ENCODE data around the gene UBE2D4. TPM values are rescaled to one million over a fixed set of nuclear protein-coding genes. Genes with fewer than 3 reads are reported as not detected.
"Not testable (repeated sequence)": the region's sequence is repeated elsewhere in the genome, so short reads cannot be mapped to it uniquely, and the experiment has no call there.

UBE2D4 gene
- total and polyA plus RNA-seq, 2 donors (not counting 1 experiment from before 2014, with no cell fraction given) = 10.2 to 21.3 TPM

DNA sequence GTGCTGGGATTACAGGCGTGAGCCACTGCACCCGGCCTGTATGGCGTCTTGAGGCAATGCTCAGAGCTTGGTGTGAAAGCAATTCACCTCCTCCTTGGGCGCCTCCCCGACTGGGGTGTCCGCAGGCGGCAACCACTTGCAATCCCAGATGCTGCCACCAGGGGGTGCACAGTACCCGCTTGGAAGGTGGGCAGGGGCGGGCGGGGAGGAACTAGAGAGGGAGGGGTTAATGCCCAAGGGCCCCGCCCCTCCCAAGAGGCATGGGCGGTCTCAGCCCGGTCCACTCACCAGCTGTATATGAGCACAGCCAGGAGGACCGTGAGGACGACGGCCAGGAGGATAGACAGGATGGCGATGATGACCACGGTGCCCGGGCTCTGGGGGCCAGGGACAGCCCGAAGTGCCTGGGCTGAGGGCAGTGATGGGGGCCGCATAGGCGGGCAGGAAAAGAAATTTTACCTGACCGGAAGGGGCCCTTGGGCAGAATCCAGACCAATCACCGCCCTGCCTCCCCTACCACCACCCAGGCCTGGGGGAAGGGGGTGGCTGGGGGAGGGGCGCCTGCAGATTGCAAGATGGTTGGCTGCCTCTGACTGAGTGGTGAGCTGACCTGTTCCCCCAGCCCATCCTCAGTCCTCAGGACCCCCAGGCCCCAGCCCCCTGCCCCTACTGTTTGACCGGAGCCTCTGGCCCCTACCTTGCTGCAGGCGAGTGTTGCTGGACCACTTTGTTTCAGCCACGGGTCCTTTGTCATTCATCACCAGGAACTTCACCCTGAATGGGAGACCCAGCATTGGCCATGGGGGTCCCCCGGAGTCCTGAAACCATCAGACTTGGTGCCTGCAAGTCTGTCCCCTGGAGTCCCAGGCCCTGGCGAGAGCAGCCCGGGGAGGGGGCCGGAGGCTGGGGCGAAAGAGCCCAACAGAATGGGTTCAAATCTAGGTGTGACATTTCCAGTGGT is 59.9 kb downstream of the UBE2D4 start:
- H2AFZ ChIP-seq (ENCODE audit: low read length); H3K9me3 ChIP-seq (ENCODE audit: control insufficient read depth, insufficient read depth, low read depth, low read length); H3K36me3 ChIP-seq (ENCODE audit: control insufficient read depth, insufficient read depth, low read length); H3K4me3 ChIP-seq (replicated peaks in 1 of 4; ENCODE audit: control extremely low read depth in 1 of 4, insufficient read depth in 1 of 4, low read depth in 3 of 4, low read length in 4 of 4); H3K27me3 ChIP-seq (ENCODE audit: control insufficient read depth, insufficient read depth, low read length); H3K27ac ChIP-seq (ENCODE audit: insufficient read depth, low read length); H3K4me1 ChIP-seq (ENCODE audit: control insufficient read depth, extremely low read depth, insufficient read depth, low read length); H3K79me2 ChIP-seq (ENCODE audit: control insufficient read depth, insufficient read depth, low read length); H4K20me1 ChIP-seq (ENCODE audit: control insufficient read depth, extremely low read depth, insufficient read depth, low read length); H3K4me2 ChIP-seq (ENCODE audit: extremely low read depth, insufficient read depth, low read length); H3K9ac ChIP-seq (ENCODE audit: insufficient read depth, low read length): not testable (repeated sequence)
- peak; percentile 51 to 59 for DNase-seq (ENCODE audit: low read depth in 2 of 2)
- TF ChIP-seq, protein P1, sequence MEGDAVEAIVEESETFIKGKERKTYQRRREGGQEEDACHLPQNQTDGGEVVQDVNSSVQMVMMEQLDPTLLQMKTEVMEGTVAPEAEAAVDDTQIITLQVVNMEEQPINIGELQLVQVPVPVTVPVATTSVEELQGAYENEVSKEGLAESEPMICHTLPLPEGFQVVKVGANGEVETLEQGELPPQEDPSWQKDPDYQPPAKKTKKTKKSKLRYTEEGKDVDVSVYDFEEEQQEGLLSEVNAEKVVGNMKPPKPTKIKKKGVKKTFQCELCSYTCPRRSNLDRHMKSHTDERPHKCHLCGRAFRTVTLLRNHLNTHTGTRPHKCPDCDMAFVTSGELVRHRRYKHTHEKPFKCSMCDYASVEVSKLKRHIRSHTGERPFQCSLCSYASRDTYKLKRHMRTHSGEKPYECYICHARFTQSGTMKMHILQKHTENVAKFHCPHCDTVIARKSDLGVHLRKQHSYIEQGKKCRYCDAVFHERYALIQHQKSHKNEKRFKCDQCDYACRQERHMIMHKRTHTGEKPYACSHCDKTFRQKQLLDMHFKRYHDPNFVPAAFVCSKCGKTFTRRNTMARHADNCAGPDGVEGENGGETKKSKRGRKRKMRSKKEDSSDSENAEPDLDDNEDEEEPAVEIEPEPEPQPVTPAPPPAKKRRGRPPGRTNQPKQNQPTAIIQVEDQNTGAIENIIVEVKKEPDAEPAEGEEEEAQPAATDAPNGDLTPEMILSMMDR (conservative IDR thresholded peaks at IDR 0.05 in 1 of 2, IDR thresholded peaks at IDR 0.05 in 1 of 2; ENCODE audit: low read depth in 1 of 2, low read length in 2 of 2) = peak; percentile 28 to 40

DNA sequence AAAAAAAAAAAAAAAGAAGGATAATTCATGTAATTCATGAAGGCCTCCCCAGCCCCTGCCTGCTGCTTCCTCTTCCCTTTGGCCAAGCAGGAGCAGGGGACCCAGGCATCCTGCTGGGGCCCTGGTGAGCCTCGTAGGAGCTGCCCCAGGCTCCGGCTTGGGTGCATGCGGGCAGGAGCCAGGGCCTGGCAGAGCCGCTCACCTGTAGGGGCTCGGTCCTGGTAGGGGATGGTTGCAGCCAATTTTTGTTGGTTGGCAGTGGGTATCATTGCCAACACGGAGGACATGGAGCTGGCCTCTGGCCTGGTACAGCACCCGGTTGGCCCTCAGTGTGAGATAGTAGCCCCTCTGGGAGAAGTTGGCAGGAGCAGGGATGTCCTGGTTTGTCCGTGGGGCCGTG is 61.2 kb downstream of the UBE2D4 start:
- not testable (repeated sequence) for DNase-seq (ENCODE audit: low read depth in 2 of 2); H3K9me3 ChIP-seq (ENCODE audit: control insufficient read depth, insufficient read depth, low read depth, low read length); H2AFZ ChIP-seq (ENCODE audit: low read length); H3K27me3 ChIP-seq (ENCODE audit: control insufficient read depth, insufficient read depth, low read length); H3K4me1 ChIP-seq (ENCODE audit: control insufficient read depth, extremely low read depth, insufficient read depth, low read length); H3K27ac ChIP-seq (ENCODE audit: insufficient read depth, low read length); H4K20me1 ChIP-seq (ENCODE audit: control insufficient read depth, extremely low read depth, insufficient read depth, low read length); H3K4me2 ChIP-seq (ENCODE audit: extremely low read depth, insufficient read depth, low read length); H3K79me2 ChIP-seq (ENCODE audit: control insufficient read depth, insufficient read depth, low read length); H3K36me3 ChIP-seq (ENCODE audit: control insufficient read depth, insufficient read depth, low read length); H3K4me3 ChIP-seq (replicated peaks in 1 of 4; ENCODE audit: control extremely low read depth in 1 of 4, insufficient read depth in 1 of 4, low read depth in 3 of 4, low read length in 4 of 4); H3K9ac ChIP-seq (ENCODE audit: insufficient read depth, low read length)

- DNase-seq (ENCODE audit: low read depth in 2 of 2); H3K36me3 ChIP-seq (ENCODE audit: control insufficient read depth, insufficient read depth, low read length); H3K27me3 ChIP-seq (ENCODE audit: control insufficient read depth, insufficient read depth, low read length); H2AFZ ChIP-seq (ENCODE audit: low read length); H3K79me2 ChIP-seq (ENCODE audit: control insufficient read depth, insufficient read depth, low read length); H4K20me1 ChIP-seq (ENCODE audit: control insufficient read depth, extremely low read depth, insufficient read depth, low read length); H3K4me3 ChIP-seq (replicated peaks in 1 of 4; ENCODE audit: control extremely low read depth in 1 of 4, insufficient read depth in 1 of 4, low read depth in 3 of 4, low read length in 4 of 4); H3K27ac ChIP-seq (ENCODE audit: insufficient read depth, low read length); H3K9me3 ChIP-seq (ENCODE audit: control insufficient read depth, insufficient read depth, low read depth, low read length); H3K4me2 ChIP-seq (ENCODE audit: extremely low read depth, insufficient read depth, low read length); H3K4me1 ChIP-seq (ENCODE audit: control insufficient read depth, extremely low read depth, insufficient read depth, low read length); H3K9ac ChIP-seq (ENCODE audit: insufficient read depth, low read length): not testable (repeated sequence)
These were observed 63.9 kb downstream of the UBE2D4 start for GRCh38 chr7:43990011-43990585.

GRCh38 chr7:43990829-43991228 is 64.6 kb downstream of the UBE2D4 start:
- DNase-seq (ENCODE audit: low read depth in 2 of 2); H3K4me3 ChIP-seq (replicated peaks in 1 of 4; ENCODE audit: control extremely low read depth in 1 of 4, insufficient read depth in 1 of 4, low read depth in 3 of 4, low read length in 4 of 4); H3K4me1 ChIP-seq (ENCODE audit: control insufficient read depth, extremely low read depth, insufficient read depth, low read length): not testable (repeated sequence)

GRCh38 chr7:43992896-43993295 is 66.7 kb downstream of the UBE2D4 start:
- not testable (repeated sequence) for H3K36me3 ChIP-seq (ENCODE audit: control insufficient read depth, insufficient read depth, low read length); H4K20me1 ChIP-seq (ENCODE audit: control insufficient read depth, extremely low read depth, insufficient read depth, low read length); H3K9me3 ChIP-seq (ENCODE audit: control insufficient read depth, insufficient read depth, low read depth, low read length); H3K27ac ChIP-seq (ENCODE audit: insufficient read depth, low read length); H3K27me3 ChIP-seq (ENCODE audit: control insufficient read depth, insufficient read depth, low read length); H3K4me1 ChIP-seq (ENCODE audit: control insufficient read depth, extremely low read depth, insufficient read depth, low read length); H3K79me2 ChIP-seq (ENCODE audit: control insufficient read depth, insufficient read depth, low read length); H3K4me3 ChIP-seq (replicated peaks in 1 of 4; ENCODE audit: control extremely low read depth in 1 of 4, insufficient read depth in 1 of 4, low read depth in 3 of 4, low read length in 4 of 4); H3K4me2 ChIP-seq (ENCODE audit: extremely low read depth, insufficient read depth, low read length); H2AFZ ChIP-seq (ENCODE audit: low read length); H3K9ac ChIP-seq (ENCODE audit: insufficient read depth, low read length)
- DNase-seq (ENCODE audit: low read depth in 2 of 2) = peak in 1 of 2 donors; percentile 45

More at GRCh38 chr7:43990829-43991228, 64.6 kb downstream of the UBE2D4 start:
- not testable (repeated sequence) for H3K36me3 ChIP-seq (ENCODE audit: control insufficient read depth, insufficient read depth, low read length); H3K27me3 ChIP-seq (ENCODE audit: control insufficient read depth, insufficient read depth, low read length); H3K79me2 ChIP-seq (ENCODE audit: control insufficient read depth, insufficient read depth, low read length); H4K20me1 ChIP-seq (ENCODE audit: control insufficient read depth, extremely low read depth, insufficient read depth, low read length); H3K27ac ChIP-seq (ENCODE audit: insufficient read depth, low read length); H3K9ac ChIP-seq (ENCODE audit: insufficient read depth, low read length); H3K9me3 ChIP-seq (ENCODE audit: control insufficient read depth, insufficient read depth, low read depth, low read length); H3K4me2 ChIP-seq (ENCODE audit: extremely low read depth, insufficient read depth, low read length); H2AFZ ChIP-seq (ENCODE audit: low read length)

GRCh38 chr7:43994681-43995080 is 68.4 kb downstream of the UBE2D4 start:
- H3K4me2 ChIP-seq (ENCODE audit: extremely low read depth, insufficient read depth, low read length); H3K9me3 ChIP-seq (ENCODE audit: control insufficient read depth, insufficient read depth, low read depth, low read length); DNase-seq (ENCODE audit: low read depth in 2 of 2): not testable (repeated sequence)

More at GRCh38 chr7:43994681-43995080, 68.4 kb downstream of the UBE2D4 start:
- not testable (repeated sequence) for H2AFZ ChIP-seq (ENCODE audit: low read length); H3K27ac ChIP-seq (ENCODE audit: insufficient read depth, low read length); H3K4me3 ChIP-seq (replicated peaks in 1 of 4; ENCODE audit: control extremely low read depth in 1 of 4, insufficient read depth in 1 of 4, low read depth in 3 of 4, low read length in 4 of 4); H3K36me3 ChIP-seq (ENCODE audit: control insufficient read depth, insufficient read depth, low read length); H3K27me3 ChIP-seq (ENCODE audit: control insufficient read depth, insufficient read depth, low read length); H3K4me1 ChIP-seq (ENCODE audit: control insufficient read depth, extremely low read depth, insufficient read depth, low read length); H3K9ac ChIP-seq (ENCODE audit: insufficient read depth, low read length); H3K79me2 ChIP-seq (ENCODE audit: control insufficient read depth, insufficient read depth, low read length); H4K20me1 ChIP-seq (ENCODE audit: control insufficient read depth, extremely low read depth, insufficient read depth, low read length)
